Measurements from ENCODE around the gene LYVE1.

Gene LYVE1

DNA sequence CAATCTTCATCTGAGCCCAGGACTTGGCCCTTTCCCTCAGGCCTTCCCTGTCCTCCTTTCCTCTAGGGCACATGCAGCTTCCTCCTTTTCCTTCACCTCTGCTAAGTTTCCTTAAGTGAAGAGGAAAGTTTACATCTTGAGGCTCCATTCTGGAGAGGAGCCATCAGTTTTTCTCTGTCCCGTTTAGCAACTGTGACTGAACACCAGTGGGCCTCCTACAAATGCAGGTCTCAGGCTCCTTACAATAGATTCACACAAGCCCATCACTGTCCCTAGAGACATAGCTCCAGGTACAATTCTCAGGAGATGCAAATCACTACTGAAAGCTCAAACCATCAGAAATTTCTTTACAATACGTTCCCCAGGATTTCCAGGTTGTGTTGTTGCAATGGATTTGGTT lies 23.3 kb upstream of the LYVE1 start:
- no peak for DNase-seq

DNA sequence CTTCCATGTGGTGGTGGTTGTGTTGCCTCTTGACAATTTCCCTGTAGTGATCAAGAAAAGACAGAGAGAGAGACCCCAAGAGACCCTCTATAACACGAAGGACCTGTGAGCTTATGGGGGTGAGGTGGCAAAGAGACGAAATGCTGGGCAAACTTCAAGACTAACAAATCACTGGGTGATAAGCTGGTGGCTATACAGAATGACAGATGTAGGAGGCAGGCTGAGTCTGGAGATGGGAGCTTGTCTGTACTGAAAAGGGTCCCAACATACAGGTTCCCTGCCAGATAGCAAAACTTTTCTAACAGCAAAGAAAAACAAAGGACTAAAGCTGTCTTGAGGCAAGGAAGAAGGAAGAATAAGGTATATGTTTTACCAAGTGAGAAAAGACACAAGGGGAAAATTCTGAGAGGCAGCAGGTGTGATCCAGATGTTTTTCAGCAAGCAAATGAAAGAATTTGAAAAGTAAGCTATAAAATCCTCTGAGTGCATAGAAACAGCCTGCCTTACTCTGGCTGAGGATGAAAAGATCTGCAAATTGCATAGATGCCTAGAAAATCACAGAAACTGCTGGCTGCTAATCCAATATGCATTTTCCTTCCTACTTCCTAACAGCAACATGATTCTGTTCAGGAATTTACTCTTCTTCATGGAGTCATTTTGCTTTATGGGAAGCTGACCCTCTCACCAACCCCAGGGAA lies 21.9 kb upstream of the LYVE1 start:
- DNase-seq = no peak

DNA sequence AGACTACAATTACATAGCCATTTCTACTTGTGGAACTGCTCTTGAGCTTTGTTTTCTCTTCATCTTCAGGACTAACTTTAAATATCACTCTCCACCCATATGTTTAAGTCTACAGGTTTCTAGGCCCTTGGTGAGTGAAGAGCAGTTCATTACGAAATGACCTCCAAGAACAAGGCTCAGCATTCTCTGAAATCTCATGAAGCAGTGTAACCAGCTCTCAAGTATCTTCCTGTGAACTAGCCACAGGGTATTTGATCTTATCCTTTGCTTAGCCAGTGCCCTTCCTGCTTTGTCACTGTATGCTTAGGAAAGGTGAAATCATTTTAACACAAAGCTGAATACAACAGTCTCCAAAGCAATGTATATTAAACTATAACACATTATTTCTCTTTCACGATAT lies 20.4 kb upstream of the LYVE1 start:
- DNase-seq = no peak

DNA sequence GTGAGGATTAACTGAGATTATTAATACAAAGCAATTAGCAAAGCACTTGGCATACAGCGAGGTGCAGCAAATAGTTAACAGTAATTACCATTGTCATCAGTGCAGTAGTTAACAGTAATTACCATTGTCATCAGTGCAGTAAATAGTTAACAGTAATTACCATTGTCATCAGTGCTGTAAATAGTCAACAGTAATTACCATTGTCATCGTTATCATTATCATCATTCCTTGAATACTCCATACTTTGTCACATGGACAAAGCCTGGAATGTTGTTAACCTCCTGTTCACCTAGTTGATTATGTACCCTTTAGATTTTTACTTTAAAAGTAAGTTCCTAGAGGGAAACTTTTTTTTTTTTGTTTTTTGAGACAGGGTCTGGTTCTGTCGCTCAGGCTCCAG lies 19.5 kb upstream of the LYVE1 start:
- no peak for DNase-seq

DNA sequence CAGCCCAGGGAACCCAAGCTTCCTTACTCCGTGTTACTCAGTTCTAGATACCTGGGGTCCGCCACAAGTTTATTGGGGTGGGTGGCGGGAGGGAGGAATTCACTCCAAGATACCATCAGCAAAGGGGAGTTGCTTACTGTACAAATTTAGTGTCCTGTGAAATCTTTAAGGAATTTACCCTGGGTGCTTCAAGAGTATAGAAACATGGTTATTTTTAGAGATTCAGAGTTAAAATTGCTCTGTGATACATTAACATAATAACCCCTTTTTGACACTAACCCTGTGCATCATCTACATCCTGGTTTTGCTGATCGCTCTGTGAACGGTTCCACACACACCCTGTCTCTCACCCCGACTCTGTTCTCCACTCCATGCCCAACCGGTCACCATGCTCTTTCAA lies 18.9 kb upstream of the LYVE1 start:
- no peak for DNase-seq

DNA sequence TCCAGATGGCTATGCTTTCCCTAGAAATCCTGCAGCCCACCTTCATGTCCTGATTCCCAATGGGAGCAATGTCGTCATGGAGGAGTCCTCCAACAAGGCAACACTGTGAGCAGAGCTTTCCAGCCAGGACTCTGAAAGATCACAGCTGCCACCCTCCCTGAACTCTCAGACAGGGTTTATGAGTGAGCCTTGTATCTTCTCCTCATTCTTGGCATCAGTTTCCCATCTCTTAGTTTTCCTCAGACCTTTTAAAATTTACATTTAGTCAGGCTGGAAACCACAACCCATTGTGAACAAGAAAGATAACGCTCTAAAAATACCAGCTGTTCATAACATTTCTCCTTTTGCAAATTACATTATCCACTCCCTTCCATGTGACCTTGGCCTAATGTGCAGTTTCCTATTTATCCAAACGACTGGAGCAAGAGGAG lies 15.6 kb upstream of the LYVE1 start:
- no peak for DNase-seq

DNA sequence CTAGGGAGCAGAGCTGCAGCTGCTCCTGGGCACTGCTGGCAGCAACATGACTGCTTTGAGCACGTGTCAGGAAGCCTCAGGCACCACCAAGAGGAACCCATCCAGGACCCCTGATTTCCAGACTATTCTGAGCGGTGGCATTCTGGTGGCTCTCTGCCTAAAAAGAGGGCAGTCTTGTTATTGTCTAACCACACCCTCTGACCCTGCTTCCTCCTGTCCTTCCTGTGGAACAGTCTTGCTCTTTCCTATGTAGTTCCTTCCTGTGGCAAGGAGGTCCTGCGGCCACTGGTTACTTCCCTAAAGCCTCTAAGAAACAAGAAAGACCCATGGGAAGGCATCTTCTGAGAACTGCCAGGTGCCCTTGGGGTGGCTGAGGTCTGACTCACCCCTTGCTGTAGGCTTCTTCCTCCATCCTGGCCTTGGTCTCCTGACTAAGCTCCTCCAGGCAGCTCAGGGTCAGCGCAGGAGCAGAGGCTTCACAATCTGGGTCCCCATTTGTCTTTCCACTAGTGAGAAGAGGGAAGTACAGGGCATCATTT lies 13.1 kb upstream of the LYVE1 start:
- DNase-seq = no peak

DNA sequence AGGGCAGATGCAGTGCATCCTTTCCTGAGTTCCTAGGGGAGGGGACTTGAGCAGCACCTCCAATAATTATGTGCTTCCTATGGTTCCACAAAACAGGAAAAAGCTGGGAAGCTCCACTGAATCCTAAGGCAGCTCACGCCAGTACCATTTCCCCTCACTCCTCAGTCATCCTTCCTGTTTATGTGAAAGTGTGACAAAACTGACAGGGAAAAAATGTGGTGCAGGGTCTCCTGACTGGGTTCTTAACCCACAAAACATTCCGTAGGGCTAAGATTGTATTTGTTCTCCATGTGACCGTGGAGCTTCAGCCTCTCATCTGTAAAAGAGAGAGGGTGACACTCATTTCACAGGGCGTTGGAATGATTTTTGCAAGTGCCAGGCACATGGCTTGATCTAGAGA lies 12.2 kb upstream of the LYVE1 start:
- DNase-seq = no peak

DNA sequence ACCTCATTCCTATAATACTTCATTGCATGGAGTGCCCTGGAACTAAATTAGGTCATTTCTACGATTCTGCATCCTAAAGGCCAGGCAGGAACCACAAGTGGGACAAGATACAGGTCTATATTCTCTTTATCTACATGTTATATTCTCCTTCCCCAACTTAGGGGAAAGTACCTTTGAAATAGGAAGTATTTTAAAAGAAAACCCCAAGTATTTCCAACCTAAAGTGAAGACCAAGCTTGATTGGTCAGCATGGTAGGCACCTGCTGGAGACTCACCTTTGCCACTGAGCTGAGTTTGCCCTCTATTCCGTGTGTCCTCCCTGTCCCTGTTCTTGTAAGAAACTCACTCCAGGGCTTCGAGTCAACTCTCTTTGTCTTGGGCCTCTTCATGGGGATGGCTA lies 11.2 kb upstream of the LYVE1 start:
- no peak for DNase-seq

DNA sequence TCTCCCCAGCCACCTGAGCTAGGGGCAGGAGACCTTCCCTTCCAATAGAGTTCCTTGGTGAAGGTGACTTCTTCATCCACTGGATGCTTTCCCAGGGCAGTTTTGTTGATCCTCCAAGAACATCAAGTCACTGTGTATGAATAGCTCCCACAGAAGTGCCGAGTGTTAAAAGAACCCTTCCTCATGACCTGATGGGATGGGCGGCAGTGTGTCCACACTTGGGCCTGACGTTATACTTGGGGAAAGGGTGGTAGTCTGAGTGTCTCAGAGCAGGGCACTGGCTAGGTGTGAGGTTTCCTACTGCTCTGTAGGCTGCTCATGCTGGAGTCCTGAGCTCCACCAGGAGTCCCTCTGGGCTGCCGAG lies 7.6 kb upstream of the LYVE1 start:
- DNase-seq = no peak

DNA sequence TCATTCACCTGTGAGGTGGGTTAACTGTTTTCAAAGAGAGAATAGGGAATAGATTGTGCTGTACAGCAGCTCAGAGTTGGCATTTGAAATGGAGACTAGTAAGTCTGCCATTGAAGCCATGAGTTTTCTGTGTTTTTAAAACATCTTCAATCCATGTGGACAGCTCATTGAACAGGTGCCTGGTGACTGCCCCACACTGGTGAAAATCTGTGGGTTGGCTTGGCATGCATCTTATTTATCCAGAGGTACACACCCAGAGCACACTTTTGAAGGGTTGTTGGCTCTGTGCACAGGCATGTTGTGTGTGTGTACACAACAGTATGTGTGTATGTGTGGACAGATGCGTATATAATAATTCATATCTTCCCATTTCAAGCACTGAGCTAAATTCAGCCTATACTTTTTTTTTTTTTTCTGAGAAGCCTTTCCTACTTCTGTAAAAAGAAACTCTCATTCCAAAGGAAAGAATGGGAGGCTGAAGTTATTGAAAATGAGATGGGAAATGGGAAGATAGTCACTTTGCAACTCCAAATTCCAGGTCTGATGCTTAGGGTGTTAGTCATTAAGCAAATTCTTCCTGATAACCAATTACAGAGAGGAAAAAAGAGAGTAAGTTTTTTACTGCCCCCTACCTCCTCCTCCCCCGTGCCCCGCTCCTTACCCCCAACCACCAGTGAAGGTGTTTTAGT lies 7.0 kb upstream of the LYVE1 start:
- DNase-seq = no peak

DNA sequence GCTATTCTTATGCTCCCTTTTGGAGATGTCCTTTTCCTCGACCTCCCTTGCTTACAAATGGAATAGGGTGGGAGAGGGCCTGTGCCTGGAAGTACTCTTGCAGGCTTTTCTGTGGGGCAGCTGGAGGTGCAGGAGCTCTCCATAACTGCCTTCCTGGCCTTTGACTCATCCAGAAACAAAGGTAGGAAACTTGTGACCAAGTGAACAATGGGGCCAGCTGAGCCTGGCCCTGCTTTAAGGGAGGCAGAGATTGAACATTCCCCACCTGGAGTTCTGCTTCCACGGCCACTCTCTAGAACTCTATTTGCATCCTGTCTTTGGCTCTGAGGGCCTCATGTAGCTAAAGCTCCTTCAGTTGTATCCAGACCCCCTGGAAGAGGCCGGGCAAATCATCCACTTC lies 5.1 kb upstream of the LYVE1 start:
- DNase-seq = no peak

DNA sequence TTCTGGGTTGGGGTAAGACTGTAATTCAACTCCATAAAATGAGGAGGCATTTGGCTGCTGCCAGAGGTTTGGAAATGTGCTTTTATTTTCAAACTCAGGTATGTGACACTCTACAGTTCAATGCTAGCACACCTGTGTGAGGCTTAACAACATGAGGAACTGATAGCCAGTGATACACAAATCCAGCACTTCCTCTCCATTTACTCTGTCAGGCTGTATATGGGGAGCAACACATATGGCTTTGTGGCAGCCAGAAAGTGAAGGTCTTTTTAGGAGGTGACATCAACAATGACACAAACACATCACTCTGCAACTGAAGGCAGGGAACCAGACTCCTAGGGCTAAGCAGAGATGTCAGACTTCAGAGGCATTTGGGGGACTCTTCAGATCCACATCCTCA lies 4.6 kb upstream of the LYVE1 start:
- DNase-seq = no peak

DNA sequence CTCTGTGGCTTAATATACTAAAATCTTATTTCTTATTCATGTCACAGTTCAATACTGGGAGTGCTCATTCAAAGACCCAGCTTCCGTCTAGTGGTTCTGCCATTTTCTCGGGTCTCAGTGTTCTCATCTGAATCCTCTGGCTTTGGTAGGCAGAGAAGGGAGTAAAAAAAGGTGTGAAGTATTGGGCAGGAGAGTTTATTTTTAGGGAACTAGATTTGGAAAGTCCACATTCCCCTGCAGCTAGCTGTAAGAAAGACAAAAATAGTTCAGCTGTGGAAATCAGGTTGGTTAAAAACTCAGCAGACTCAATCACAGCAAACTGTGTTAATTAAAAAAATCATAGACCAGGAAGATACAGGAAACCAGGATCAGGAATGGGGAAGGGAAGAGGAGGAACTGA lies 4.1 kb upstream of the LYVE1 start:
- no peak for DNase-seq

DNA sequence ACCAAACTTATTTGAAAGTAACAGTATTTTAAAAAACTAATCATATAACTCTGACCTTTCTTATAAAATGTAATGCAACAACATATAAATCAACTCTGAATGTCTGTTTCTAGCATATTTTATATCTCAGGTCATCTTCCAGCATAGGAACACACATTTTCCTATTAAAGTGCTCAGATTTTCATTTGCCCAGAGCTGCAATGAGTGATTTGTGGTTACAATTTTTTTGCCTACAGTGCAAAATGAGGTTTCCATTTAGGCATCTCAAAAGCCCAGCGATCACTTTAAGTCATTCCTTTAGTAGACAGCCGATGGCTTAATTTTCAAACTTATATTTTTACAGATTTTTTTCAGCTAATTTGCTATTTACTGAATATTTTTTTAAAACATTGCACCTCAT lies 1.0 kb downstream of the LYVE1 start:
- DNase-seq = no peak

DNA sequence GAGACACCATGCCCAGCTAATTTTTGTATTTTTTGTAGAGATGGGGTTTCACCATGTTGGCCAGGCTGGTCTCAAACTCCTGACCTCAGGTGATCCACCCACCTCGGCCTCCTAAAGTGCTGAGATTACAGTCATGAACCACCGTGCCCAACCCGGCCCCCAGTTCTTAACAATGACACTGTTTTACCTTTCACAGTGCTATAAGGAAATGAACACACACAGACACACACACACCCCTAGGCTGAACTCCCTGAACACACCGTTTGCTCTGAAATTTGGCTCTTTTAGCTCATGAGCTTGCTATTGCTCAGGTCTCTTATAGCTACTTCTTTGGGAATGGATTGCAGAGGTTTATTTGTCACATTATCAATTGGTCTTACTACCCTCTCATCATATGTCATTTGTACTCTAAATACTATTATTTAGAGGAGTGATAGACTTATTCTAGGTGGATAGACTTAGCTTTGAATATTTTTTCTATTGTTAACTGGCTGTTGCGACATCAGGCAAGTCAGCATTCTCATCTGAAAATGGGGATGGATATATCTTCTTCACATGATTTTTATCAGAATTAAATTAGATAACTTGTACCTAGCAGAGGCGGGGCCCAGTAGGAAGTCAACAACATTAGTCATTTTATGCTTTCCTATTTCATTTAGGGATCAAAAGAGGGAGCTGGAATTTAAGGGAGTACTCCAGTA lies 2.1 kb downstream of the LYVE1 start:
- no peak for DNase-seq

DNA sequence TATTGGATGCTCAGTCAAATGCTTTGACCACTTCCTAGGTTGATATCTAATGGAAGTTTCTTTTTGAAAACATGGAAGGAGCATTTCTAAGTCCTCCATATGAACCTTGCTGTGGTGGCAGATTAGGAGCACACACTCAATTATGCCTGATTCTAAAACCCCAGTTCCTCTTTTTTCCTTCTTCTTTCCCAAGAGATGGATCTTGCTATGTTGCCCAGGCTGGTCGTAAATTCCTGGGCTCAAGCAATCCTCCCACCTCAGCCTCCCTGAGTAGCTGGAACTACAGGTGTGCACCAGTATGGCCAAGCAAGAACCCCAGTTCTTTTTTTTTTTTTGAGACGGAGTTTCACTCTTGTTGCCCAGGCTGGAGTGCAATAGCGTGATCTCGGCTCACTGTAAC lies 3.0 kb downstream of the LYVE1 start:
- no peak for DNase-seq

DNA sequence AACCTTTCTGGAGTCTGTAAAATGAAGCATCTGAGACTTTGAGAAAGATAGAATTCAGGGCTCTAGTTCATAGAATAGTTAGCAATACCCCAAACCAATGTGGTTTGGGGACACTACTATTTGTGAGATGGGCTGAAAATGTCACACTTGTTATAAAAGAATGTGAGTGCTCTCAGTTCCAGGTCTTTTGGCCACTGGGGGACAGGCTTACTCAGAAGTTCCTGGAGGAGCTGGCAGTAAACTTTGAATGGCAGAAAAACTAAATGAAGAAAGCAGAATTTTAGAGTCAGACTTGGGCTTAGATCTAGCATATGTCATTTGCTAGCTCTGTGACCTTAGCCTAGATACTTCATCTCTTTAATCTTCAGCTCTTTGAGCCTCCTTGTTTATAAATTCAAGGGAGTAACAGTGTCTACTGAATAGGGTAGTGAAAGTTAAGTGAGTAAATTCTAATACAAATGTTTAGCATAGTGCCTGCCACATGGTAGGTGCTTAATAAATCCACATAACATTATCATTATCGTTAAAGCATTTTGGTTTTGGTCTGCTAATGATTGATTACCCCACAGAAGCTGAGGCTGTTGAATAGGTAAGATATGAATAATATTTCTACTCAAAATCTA lies 3.7 kb downstream of the LYVE1 start:
- no peak for DNase-seq

DNA sequence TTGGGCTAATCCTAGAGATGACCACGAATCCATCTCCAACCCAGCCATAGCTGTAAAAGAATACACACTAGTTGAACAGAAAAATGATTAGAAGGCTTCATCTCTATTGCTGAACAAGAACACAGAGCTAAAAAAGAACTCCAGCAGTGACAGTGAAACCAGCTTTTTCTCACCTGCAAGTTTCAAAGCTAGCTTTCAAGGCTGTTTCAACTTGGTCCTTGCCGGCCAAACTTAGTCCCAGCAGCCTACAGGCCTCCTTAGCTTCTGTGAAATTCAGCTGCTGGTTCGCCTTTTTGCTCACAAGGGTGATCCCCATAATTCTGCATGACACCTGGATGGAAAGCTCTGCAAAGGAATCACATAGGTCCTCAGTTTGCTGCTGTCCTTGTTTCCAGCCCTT lies 4.4 kb downstream of the LYVE1 start:
- no peak for DNase-seq

DNA sequence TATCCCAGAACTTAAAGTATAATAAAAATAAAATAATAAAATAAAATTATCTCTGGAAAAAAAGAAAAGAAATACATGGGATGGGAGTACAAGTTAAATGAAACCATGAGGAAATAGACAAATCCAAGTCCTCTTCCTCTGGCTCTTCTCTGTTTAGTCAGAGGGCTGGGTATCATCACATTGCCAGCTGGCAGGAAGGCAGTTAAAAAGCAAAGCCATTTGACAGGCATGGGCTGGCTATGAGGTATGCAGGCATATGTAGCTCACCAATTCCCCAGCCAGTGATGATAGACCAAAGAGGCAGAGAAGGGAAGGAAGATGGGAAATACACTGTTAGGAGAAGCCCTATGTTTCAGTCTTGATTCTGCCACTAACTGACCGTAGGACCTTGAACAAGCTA lies 6.5 kb downstream of the LYVE1 start:
- no peak for DNase-seq

DNA sequence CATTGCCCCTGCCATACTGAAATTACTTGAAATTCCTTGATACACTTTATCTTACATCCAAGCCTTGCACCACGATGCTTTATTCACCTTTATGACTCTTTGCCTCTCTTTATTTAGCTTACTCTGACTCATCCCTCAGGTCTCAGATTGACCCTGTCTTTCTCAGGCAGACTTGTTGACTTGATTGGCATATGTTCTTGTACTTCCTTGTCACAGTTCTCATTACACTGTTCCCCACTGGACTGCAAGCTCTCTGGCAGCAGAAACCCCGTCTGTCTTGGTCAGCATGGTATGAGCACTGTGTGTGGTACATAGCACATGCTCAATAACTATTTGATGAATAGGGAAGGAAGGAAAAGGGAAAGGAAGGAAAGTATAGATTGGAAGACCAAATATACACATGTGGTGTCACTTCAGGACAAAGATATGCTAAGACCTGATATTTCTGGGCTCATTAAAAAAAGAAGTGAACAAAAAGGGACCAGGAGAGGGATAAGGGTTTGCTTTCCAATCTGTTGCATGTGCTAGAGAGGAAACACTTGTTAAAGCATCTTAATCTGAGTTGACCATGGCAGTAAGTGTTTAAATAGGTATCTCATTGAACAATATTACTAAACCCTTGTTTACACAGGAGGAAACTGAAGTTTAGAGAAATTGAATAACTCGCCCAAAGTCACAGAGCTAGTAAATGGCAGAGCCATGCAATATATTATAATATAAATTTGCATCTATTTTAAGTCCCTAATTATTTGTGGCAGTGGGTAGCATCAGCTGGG lies 7.2 kb downstream of the LYVE1 start:
- DNase-seq = no peak

DNA sequence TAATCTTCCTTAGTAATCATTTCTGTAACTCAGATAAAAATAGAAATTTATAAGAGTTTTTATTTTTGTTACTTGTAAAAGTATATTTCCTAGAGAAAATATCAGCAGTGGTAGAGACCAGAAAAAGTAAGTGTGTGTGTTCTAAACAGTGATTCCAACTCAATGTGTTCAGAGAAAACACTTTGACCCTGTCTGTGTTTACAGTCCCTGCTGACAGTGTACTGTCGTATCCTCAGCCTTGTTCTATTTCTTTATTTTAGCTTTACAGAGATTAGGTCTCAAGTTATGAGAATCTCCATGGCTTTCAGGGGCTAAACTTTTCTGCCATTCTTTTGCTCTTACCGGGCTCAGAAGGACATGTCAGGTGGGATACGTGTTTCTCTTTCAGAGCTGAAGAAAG lies 10.2 kb downstream of the LYVE1 start:
- DNase-seq = no peak

DNA sequence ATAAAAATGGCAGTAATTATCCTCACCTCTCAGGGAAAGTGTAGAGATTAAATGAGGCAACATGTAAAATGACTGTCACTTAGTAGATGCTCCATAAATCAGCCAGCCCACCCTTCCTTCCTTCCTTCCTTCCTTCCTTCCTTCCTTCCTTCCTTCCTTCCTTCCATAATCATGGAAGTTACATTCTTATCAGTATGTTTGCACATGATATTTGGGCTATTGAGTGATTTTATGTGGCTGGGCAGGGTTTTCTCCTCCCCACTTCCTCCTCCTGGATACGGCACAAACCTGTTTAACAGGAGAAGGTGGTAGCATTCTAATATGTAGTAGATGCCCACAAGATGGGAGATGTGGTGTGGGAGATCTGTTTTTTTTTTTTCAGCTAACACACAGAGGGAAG lies 11.9 kb downstream of the LYVE1 start:
- no peak for DNase-seq

All from stimulated activated CD4-positive, alpha-beta T cell treated with anti-CD3 and anti-CD28 coated beads, Interleukin-4, amount 100 ng/mL, for 24 hours (primary cell).